ENCODE measurements around the gene NR5A1.

DNA sequence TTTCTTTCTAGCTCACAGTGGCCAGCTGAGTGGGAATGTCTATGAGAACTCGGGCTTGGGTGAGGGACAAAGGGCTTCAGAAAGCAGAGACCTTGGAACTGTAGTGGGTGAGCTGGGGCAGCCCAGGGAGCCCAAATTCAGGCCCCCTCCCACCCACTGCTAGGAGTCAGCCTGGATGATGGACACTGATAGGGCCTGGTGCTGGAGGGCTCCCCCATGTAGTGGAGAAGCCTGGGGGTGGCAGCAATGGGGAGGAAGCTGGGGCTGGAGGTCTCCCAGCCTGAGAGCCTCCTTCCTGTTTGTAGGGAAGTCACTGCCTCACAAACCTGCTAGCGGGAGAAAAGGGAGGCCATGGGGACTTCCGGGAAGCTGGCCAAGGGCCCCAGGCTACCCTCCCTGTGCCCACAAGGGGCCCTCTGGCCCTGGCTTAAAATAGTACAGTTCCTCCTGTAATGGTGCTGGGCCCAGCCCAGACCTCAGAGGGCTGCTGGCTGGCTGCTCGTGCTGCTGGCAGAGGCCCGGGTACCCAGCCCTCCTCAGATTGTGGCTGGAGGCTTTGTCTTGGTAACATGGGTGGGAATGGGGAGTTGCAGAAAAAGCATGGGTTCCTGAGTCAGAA, 6.3 kb upstream of the NR5A1 start:
- TF ChIP-seq POLR2A (IDR thresholded peaks at IDR 0.05), result no peak
- TF ChIP-seq, protein P1, sequence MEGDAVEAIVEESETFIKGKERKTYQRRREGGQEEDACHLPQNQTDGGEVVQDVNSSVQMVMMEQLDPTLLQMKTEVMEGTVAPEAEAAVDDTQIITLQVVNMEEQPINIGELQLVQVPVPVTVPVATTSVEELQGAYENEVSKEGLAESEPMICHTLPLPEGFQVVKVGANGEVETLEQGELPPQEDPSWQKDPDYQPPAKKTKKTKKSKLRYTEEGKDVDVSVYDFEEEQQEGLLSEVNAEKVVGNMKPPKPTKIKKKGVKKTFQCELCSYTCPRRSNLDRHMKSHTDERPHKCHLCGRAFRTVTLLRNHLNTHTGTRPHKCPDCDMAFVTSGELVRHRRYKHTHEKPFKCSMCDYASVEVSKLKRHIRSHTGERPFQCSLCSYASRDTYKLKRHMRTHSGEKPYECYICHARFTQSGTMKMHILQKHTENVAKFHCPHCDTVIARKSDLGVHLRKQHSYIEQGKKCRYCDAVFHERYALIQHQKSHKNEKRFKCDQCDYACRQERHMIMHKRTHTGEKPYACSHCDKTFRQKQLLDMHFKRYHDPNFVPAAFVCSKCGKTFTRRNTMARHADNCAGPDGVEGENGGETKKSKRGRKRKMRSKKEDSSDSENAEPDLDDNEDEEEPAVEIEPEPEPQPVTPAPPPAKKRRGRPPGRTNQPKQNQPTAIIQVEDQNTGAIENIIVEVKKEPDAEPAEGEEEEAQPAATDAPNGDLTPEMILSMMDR (IDR thresholded peaks at IDR 0.05), result no peak

Data from uterus (tissue), 2 donors.